CD4-positive, alpha-beta T cell treated with Interleukin-21 for 1 hour (primary cell): ENCODE results near the gene AEN.
"Not testable (repeated sequence)": the region's sequence is repeated elsewhere in the genome, so short reads cannot be mapped to it uniquely, and the experiment has no call there.

Source experiments
- DNase-seq: peaks from one replicate; pipeline ENCODE4 v3.0.0-alpha.2; 2020

The AEN gene

GRCh38 chr15:88634449-88634848 lies 13.3 kb downstream of the AEN start:
- DNase-seq: no peak

GRCh38 chr15:88635318-88635717 lies 14.2 kb downstream of the AEN start:
- DNase-seq: peak; percentile 75

- DNase-seq: peak; percentile 89
These were observed 14.9 kb downstream of the AEN start for GRCh38 chr15:88636050-88636449.

- no peak for DNase-seq
These were observed 15.5 kb downstream of the AEN start for GRCh38 chr15:88636654-88637053.

- no peak for DNase-seq
These were observed 16.3 kb downstream of the AEN start for GRCh38 chr15:88637436-88637835.

- no peak for DNase-seq
These were observed 16.9 kb downstream of the AEN start for GRCh38 chr15:88637841-88638625.

GRCh38 chr15:88638626-88639372 lies 17.7 kb downstream of the AEN start, which contains the start of gene ISG20:
Gene ISG20, plus strand, starts transcription at chr15:88639016. Its CDS starts 351 bp downstream, at chr15:88639367.
- DNase-seq: peak; percentile 99

GRCh38 chr15:88641959-88642452 lies 20.9 kb downstream of the AEN start:
- no peak for DNase-seq

GRCh38 chr15:88642514-88642913 lies 21.4 kb downstream of the AEN start:
- not testable (repeated sequence) for DNase-seq

- no peak for DNase-seq
These were observed 23.6 kb downstream of the AEN start for GRCh38 chr15:88644741-88645140.

GRCh38 chr15:88645171-88646087 lies 24.3 kb downstream of the AEN start:
- DNase-seq: no peak

- DNase-seq: no peak
These were observed 24.9 kb downstream of the AEN start for GRCh38 chr15:88646088-88646405.

- DNase-seq: no peak
These were observed 25.8 kb downstream of the AEN start for GRCh38 chr15:88646951-88647350.

GRCh38 chr15:88647351-88648105 lies 26.4 kb downstream of the AEN start:
- no peak for DNase-seq

GRCh38 chr15:88648357-88649214 lies 27.4 kb downstream of the AEN start:
- peak; percentile 67 for DNase-seq

- DNase-seq: peak; percentile 77
These were observed 28.2 kb downstream of the AEN start for GRCh38 chr15:88649286-88649733.

GRCh38 chr15:88649753-88650551 lies 28.8 kb downstream of the AEN start:
- no peak for DNase-seq

GRCh38 chr15:88650556-88650955 lies 29.4 kb downstream of the AEN start:
- no peak for DNase-seq

GRCh38 chr15:88651136-88651732 lies 30.1 kb downstream of the AEN start:
- DNase-seq: no peak

- DNase-seq: no peak
These were observed 30.8 kb downstream of the AEN start for GRCh38 chr15:88651971-88652370.
